KMS-11 (cell line): Measurements from ENCODE around the gene AZIN2.
A peak's percentile ranks its signal among the peaks of the same experiment; 100 is the strongest.

Experiments
- H2AFZ ChIP-seq: fragments of 200-600 bp; sonication (generic); 2 replicates; pipeline ENCODE4 v1.6.1; 2016; ENCODE audit warnings: antibody characterized with exemption, mixed run types, low read depth
- H3K27ac ChIP-seq: fragments of 200-600 bp; sonication (generic); 2 replicates; pipeline ENCODE4 v1.6.1; 2016; ENCODE audit warnings: mild to moderate bottlenecking, mixed run types
- H3K27me3 ChIP-seq: fragments of 200-600 bp; sonication (generic); 2 replicates; pipeline ENCODE4 v1.6.1; 2017; ENCODE audit warnings: mild to moderate bottlenecking, low read depth, mixed run types, moderate library complexity; ENCODE audit not compliant: insufficient read depth
- H3K36me3 ChIP-seq: fragments of 200-600 bp; sonication (generic); 2 replicates; pipeline ENCODE4 v1.6.1; 2017; ENCODE audit warnings: mild to moderate bottlenecking, mixed run types; ENCODE audit not compliant: insufficient read depth
- H3K4me1 ChIP-seq: fragments of 200-600 bp; sonication (generic); 2 replicates; pipeline ENCODE4 v1.6.1; 2016; ENCODE audit warnings: mild to moderate bottlenecking, low read depth, mixed run types; ENCODE audit not compliant: poor library complexity, severe bottlenecking
- H3K4me2 ChIP-seq: fragments of 200-600 bp; sonication (generic); 2 replicates; pipeline ENCODE4 v1.7.0; 2016; ENCODE audit warnings: mild to moderate bottlenecking, mixed run types
- H3K4me3 ChIP-seq: fragments of 200-600 bp; sonication (generic); IDR thresholded peaks from 2 replicates; pipeline ENCODE4 v1.6.1; 2017; ENCODE audit warnings: low read depth, low read length, mixed read lengths; ENCODE audit not compliant: insufficient read depth
- H3K79me2 ChIP-seq: fragments of 200-600 bp; sonication (generic); 2 replicates; pipeline ENCODE4 v1.6.1; 2016; ENCODE audit warnings: low read depth, mixed run types; ENCODE audit not compliant: insufficient read depth
- H3K9ac ChIP-seq: fragments of 200-600 bp; sonication (generic); 2 replicates; pipeline ENCODE4 v1.6.1; 2016; ENCODE audit warnings: mild to moderate bottlenecking, mixed run types
- H4K20me1 ChIP-seq: fragments of 200-600 bp; sonication (generic); 2 replicates; pipeline ENCODE4 v1.6.1; 2016; ENCODE audit warnings: mild to moderate bottlenecking, mixed run types; ENCODE audit not compliant: insufficient read depth
- TF ChIP-seq, protein P1 (sequence below): fragments of 200-600 bp; sonication (generic); conservative IDR thresholded peaks from 2 replicates; pipeline ENCODE4 v1.6.1; 2017; ENCODE audit warnings: low read depth, mild to moderate bottlenecking, antibody characterized with exemption, low read length, moderate library complexity, mixed read lengths

Gene AZIN2

DNA sequence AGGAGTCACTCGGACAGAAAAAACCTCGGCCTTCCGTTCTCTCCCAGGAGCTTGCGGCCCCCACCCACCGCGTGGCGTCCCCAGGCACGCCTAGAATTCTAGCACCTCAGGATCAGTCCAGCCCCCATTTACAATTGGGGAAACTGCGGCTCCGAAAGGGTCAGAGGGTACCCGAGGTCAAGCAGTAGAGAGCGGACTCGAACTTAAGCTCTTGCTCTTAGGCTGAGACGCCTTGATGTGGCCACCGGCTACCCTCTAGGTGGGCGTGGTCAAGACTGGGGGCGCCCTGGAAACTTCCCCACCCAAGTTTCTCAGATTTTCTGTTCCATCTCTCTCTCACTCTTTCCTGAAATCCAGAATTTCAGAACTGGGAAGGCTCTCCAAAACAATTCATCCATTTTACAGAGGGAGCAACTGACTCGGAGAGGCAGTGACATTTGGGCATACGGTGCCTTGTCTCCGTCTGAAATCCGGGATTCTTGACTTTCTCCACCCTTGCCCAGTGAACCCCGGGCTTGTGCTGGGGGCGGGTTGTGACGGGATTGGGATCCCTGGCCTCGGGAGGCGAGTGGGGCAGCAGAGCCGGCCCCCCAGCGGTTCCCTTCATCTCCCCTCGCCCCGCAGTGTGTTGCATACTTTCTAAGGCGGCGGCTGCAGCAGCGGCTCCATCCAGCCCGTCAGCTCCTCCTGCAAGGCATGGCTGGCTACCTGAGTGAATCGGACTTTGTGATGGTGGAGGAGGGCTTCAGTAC, 777 bp downstream of the AZIN2 start:
- Histone ChIP-seq H3K4me2 (peak overlapping the region; percentile 55; the same call in 1 of the 2 replicates), H3K9ac (peak overlapping the region; percentile 15; the same call in 1 of the 2 replicates), H3K27ac (no peak overlapping the region), H3K4me1 (peaks cover 6% of the 10 kb centered on the region), H3K4me3 (no peak overlapping the region), H3K36me3 (no peaks in the 10 kb centered on the region), H3K27me3 (no peaks in the 10 kb centered on the region; the same call in 1 of the 2 replicates), H4K20me1 (no peaks in the 10 kb centered on the region), H2AFZ (peak overlapping the region; percentile 57), H3K79me2 (no peaks in the 10 kb centered on the region)
- TF ChIP-seq, protein P1, sequence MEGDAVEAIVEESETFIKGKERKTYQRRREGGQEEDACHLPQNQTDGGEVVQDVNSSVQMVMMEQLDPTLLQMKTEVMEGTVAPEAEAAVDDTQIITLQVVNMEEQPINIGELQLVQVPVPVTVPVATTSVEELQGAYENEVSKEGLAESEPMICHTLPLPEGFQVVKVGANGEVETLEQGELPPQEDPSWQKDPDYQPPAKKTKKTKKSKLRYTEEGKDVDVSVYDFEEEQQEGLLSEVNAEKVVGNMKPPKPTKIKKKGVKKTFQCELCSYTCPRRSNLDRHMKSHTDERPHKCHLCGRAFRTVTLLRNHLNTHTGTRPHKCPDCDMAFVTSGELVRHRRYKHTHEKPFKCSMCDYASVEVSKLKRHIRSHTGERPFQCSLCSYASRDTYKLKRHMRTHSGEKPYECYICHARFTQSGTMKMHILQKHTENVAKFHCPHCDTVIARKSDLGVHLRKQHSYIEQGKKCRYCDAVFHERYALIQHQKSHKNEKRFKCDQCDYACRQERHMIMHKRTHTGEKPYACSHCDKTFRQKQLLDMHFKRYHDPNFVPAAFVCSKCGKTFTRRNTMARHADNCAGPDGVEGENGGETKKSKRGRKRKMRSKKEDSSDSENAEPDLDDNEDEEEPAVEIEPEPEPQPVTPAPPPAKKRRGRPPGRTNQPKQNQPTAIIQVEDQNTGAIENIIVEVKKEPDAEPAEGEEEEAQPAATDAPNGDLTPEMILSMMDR = no peak

DNA sequence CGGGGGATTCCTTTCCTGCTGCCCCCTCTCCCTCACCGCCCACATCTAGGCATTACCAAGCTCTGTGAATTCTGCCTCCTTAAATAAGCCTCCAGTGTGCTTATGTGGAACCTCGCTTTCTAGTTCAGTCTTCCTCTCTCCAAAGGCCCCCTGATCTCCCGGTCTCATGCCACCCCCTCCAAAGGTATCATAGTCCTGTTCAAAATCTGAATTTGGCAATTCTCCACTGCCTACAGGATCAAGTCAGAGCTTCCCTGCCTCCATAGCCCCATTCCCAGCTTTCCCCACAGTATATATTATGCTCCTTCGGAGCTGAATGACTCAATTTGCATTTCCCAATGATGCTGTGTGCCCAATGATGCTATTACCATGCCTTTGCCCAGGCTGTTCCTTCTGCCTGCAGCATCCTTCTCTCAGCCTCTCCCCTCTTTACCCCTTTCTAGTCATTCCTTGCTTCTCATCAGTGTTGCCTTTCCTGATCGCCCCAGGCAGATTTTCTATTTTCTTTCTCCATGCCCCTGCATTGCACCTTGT, 1.7 kb downstream of the AZIN2 start:
- no peak overlapping the region for H2AFZ ChIP-seq
- no peak overlapping the region for H3K4me3 ChIP-seq
- peaks cover 6% of the 10 kb centered on the region for H3K4me1 ChIP-seq
- no peaks in the 10 kb centered on the region for H4K20me1 ChIP-seq
- no peaks in the 10 kb centered on the region; the same call in 1 of the 2 replicates for H3K27me3 ChIP-seq
- H3K4me2 ChIP-seq = no peak overlapping the region
- TF ChIP-seq, protein P1 = no peak
- no peaks in the 10 kb centered on the region for H3K36me3 ChIP-seq
- no peak overlapping the region for H3K27ac ChIP-seq
- H3K79me2 ChIP-seq = no peaks in the 10 kb centered on the region
- H3K9ac ChIP-seq = no peak overlapping the region

DNA sequence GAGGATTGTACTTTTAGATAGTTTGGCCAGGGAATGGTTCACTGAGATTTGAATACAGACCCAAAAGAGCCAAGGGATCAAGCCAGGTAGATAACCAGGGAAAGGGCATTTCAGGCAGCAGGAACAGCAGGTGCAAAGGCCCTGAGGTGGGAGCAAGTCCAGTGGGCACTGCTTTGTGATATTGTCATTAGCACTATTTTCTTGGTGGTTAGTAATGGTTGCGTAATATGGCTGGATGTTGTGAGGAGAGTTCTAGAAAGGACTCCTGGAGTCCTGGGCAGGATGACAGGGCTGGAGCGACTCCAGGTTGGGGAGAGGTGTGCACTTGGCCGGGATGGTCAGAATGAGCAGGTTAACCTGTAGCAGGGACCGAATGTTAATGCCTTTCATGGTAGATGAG, 4.4 kb downstream of the AZIN2 start:
- H3K36me3 ChIP-seq = no peaks in the 10 kb centered on the region
- H3K27me3 ChIP-seq = no peaks in the 10 kb centered on the region; the same call in 1 of the 2 replicates
- TF ChIP-seq, protein P1 = no peak
- no peak overlapping the region for H3K27ac ChIP-seq
- no peak overlapping the region for H3K4me2 ChIP-seq
- H2AFZ ChIP-seq = no peak overlapping the region
- H3K79me2 ChIP-seq = no peaks in the 10 kb centered on the region
- H4K20me1 ChIP-seq = no peaks in the 10 kb centered on the region
- H3K4me1 ChIP-seq = peaks cover 7% of the 10 kb centered on the region
- H3K9ac ChIP-seq = no peak overlapping the region
- H3K4me3 ChIP-seq = no peak overlapping the region

DNA sequence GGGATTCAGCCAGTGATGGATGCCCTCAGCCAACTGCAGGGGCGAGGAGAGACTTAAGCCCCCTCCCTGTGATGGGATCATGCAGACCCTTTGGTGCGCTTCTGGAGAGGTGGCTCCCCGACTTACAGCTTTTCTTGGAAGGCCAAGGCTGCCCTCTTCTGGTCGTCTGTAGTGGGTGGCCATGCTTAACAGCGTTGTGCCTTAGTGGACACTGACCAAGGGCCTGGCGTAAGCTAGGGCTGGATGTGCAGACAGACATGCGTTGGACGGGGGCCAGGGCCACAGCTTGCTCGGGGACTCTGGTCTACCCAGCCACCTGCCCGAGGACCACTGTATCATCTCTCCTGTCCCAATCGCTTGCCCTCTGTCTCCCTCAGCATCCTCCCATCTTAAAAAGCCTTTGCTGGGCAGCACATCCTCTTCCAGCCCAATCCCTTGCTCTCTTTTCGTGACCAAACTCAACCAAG, 5.5 kb downstream of the AZIN2 start:
- no peak overlapping the region for H2AFZ ChIP-seq
- no peaks in the 10 kb centered on the region; the same call in 1 of the 2 replicates for H3K27me3 ChIP-seq
- H3K4me3 ChIP-seq = no peak overlapping the region
- H3K36me3 ChIP-seq = no peaks in the 10 kb centered on the region
- H3K27ac ChIP-seq = no peak overlapping the region
- TF ChIP-seq, protein P1 = peak; percentile 70
- no peak overlapping the region for H3K4me2 ChIP-seq
- peaks cover 4% of the 10 kb centered on the region for H3K4me1 ChIP-seq
- no peaks in the 10 kb centered on the region for H3K79me2 ChIP-seq
- H3K9ac ChIP-seq = no peak overlapping the region
- no peaks in the 10 kb centered on the region for H4K20me1 ChIP-seq
